C4-2B (cell line): ENCODE measurements around the gene CFAP69.

Experiments used
- ZFX ChIP-seq: fragments of 450-650 bp; IDR thresholded peaks from 2 replicates; pipeline ENCODE4 v1.6.1; 2017
- TF ChIP-seq, protein P1 (sequence below): fragments of 450-650 bp; conservative IDR thresholded peaks from 2 replicates; pipeline ENCODE4 v1.5.1; 2017; ENCODE audit warnings: mild to moderate bottlenecking

DNA sequence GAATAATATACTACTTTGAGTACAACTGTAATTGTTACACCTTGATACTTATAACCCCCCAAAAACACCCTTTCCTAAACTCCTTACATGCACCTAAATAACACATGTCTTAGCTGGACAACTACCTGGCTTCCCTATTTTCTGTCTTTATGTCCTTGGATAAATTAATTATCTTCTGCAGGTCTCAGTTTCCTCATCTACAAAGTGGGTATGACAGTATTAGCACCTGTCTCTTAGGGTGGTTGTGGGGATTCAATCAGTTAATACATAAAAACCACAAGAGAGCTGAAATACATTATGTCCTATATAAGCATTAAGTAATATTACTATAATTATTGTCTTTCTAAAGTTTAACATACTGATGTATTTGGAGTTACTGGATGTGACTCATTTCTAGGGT lies 22.6 kb upstream of the CFAP69 start:
- TF ChIP-seq, protein P1, sequence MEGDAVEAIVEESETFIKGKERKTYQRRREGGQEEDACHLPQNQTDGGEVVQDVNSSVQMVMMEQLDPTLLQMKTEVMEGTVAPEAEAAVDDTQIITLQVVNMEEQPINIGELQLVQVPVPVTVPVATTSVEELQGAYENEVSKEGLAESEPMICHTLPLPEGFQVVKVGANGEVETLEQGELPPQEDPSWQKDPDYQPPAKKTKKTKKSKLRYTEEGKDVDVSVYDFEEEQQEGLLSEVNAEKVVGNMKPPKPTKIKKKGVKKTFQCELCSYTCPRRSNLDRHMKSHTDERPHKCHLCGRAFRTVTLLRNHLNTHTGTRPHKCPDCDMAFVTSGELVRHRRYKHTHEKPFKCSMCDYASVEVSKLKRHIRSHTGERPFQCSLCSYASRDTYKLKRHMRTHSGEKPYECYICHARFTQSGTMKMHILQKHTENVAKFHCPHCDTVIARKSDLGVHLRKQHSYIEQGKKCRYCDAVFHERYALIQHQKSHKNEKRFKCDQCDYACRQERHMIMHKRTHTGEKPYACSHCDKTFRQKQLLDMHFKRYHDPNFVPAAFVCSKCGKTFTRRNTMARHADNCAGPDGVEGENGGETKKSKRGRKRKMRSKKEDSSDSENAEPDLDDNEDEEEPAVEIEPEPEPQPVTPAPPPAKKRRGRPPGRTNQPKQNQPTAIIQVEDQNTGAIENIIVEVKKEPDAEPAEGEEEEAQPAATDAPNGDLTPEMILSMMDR, result no peak
- TF ChIP-seq ZFX, result no peak
